BLaER1 (cell line): ENCODE measurements around the gene KNSTRN.

ENCODE experiments used
- H3K27ac ChIP-seq: shearing (Covaris generic); formaldehyde crosslinking; 2 replicates; pipeline ENCODE4 v1.8.1; 2022
- H3K27me3 ChIP-seq: shearing (Covaris generic); formaldehyde crosslinking; 2 replicates; pipeline ENCODE4 v1.8.1; 2022
- H3K36me3 ChIP-seq: shearing (Covaris generic); formaldehyde crosslinking; 2 replicates; pipeline ENCODE4 v1.8.1; 2022
- H3K4me1 ChIP-seq: shearing (Covaris generic); formaldehyde crosslinking; 2 replicates; pipeline ENCODE4 v1.8.1; 2022
- H3K4me2 ChIP-seq: shearing (Covaris generic); formaldehyde crosslinking; 2 replicates; pipeline ENCODE4 v1.8.1; 2022
- H3K4me3 ChIP-seq: shearing (Covaris generic); formaldehyde crosslinking; 2 replicates; pipeline ENCODE4 v1.8.1; 2022
- H3K9ac ChIP-seq: shearing (Covaris generic); formaldehyde crosslinking; 2 replicates; pipeline ENCODE4 v1.8.1; 2022
- H3K9me3 ChIP-seq: shearing (Covaris generic); formaldehyde crosslinking; 2 replicates; pipeline ENCODE4 v1.8.1; 2022
- H4K20me1 ChIP-seq: shearing (Covaris generic); formaldehyde crosslinking; 2 replicates; pipeline ENCODE4 v1.8.1; 2022
- Cebpa-rat ChIP-seq: shearing (Covaris generic); IDR thresholded peaks from 2 replicates; pipeline ENCODE4 v1.8.1; 2022

Gene KNSTRN

GRCh38 chr15:40372981-40373380 lies 9.5 kb upstream of the KNSTRN start:
- no peak for TF ChIP-seq Cebpa-rat
- H3K36me3 ChIP-seq = no peaks in the 10 kb centered on the region
- no peaks in the 10 kb centered on the region for H3K27me3 ChIP-seq
- H3K4me1 ChIP-seq = peaks cover 15% of the 10 kb centered on the region
- no peaks in the 10 kb centered on the region for H3K9me3 ChIP-seq
- no peak overlapping the region for H3K27ac ChIP-seq
- H4K20me1 ChIP-seq = no peaks in the 10 kb centered on the region
- no peak overlapping the region for H3K4me3 ChIP-seq
- no peak overlapping the region for H3K4me2 ChIP-seq
- no peak overlapping the region for H3K9ac ChIP-seq

- H3K9ac ChIP-seq = no peak overlapping the region
- H4K20me1 ChIP-seq = no peaks in the 10 kb centered on the region
- H3K4me1 ChIP-seq = peaks cover 8% of the 10 kb centered on the region
- H3K27me3 ChIP-seq = no peaks in the 10 kb centered on the region
- TF ChIP-seq Cebpa-rat = no peak
- no peak overlapping the region for H3K4me2 ChIP-seq
- H3K36me3 ChIP-seq = no peaks in the 10 kb centered on the region
- no peak overlapping the region for H3K27ac ChIP-seq
- H3K4me3 ChIP-seq = no peak overlapping the region
- no peaks in the 10 kb centered on the region for H3K9me3 ChIP-seq
These were observed 4.9 kb upstream of the KNSTRN start for GRCh38 chr15:40377606-40378005.

- Histone ChIP-seq H3K27ac (no peak overlapping the region), H3K27me3 (no peaks in the 10 kb centered on the region), H3K4me3 (no peak overlapping the region), H4K20me1 (no peaks in the 10 kb centered on the region), H3K9me3 (no peaks in the 10 kb centered on the region), H3K9ac (no peak overlapping the region), H3K36me3 (peaks cover 2% of the 10 kb centered on the region; the same call in 1 of the 2 replicates), H3K4me1 (peaks cover 18% of the 10 kb centered on the region), H3K4me2 (no peak overlapping the region)
- no peak for TF ChIP-seq Cebpa-rat
These were observed 3.1 kb upstream of the KNSTRN start for GRCh38 chr15:40379374-40379773.

- TF ChIP-seq Cebpa-rat = no peak
- H3K4me2 ChIP-seq = no peak overlapping the region
- H3K4me3 ChIP-seq = no peak overlapping the region
- H3K27me3 ChIP-seq = no peaks in the 10 kb centered on the region
- peaks cover 7% of the 10 kb centered on the region; the same call in 1 of the 2 replicates for H3K36me3 ChIP-seq
- no peak overlapping the region for H3K9ac ChIP-seq
- H4K20me1 ChIP-seq = no peaks in the 10 kb centered on the region
- H3K27ac ChIP-seq = no peak overlapping the region
- peaks cover 23% of the 10 kb centered on the region for H3K4me1 ChIP-seq
- no peaks in the 10 kb centered on the region for H3K9me3 ChIP-seq
These were observed 2.7 kb upstream of the KNSTRN start for GRCh38 chr15:40379853-40380252.

GRCh38 chr15:40380636-40381035 lies 1.9 kb upstream of the KNSTRN start:
- H3K9ac ChIP-seq = no peak overlapping the region
- peaks cover 15% of the 10 kb centered on the region for H3K36me3 ChIP-seq
- no peaks in the 10 kb centered on the region for H3K27me3 ChIP-seq
- H3K4me3 ChIP-seq = no peak overlapping the region
- peaks cover 28% of the 10 kb centered on the region for H3K4me1 ChIP-seq
- H3K27ac ChIP-seq = no peak overlapping the region
- H3K4me2 ChIP-seq = no peak overlapping the region
- 0 out of 2 replicates have a peak, but pooled peaks cover 2% of the 10 kb centered on the region for H3K9me3 ChIP-seq
- no peaks in the 10 kb centered on the region for H4K20me1 ChIP-seq
- TF ChIP-seq Cebpa-rat = no peak

- no peak for TF ChIP-seq Cebpa-rat
- Histone ChIP-seq H3K4me1 (peaks cover 20% of the 10 kb centered on the region), H3K27me3 (no peaks in the 10 kb centered on the region), H4K20me1 (no peaks in the 10 kb centered on the region), H3K27ac (no peak overlapping the region), H3K9me3 (peaks cover 15% of the 10 kb centered on the region), H3K4me3 (no peak overlapping the region), H3K9ac (no peak overlapping the region), H3K36me3 (peaks cover 28% of the 10 kb centered on the region), H3K4me2 (no peak overlapping the region)
These were observed 547 bp upstream of the KNSTRN start for GRCh38 chr15:40381818-40382529.

GRCh38 chr15:40386480-40386879 lies 4.0 kb downstream of the KNSTRN start:
- peaks cover 30% of the 10 kb centered on the region for H3K9me3 ChIP-seq
- no peaks in the 10 kb centered on the region for H3K27me3 ChIP-seq
- H3K27ac ChIP-seq = no peak overlapping the region
- H3K4me2 ChIP-seq = no peak overlapping the region
- no peak overlapping the region for H3K4me3 ChIP-seq
- no peaks in the 10 kb centered on the region for H4K20me1 ChIP-seq
- H3K36me3 ChIP-seq = peaks cover 73% of the 10 kb centered on the region
- no peak for TF ChIP-seq Cebpa-rat
- no peak overlapping the region for H3K9ac ChIP-seq
- H3K4me1 ChIP-seq = peaks cover 37% of the 10 kb centered on the region

- Histone ChIP-seq H4K20me1 (no peaks in the 10 kb centered on the region), H3K27me3 (no peaks in the 10 kb centered on the region), H3K27ac (no peak overlapping the region), H3K9me3 (peaks cover 30% of the 10 kb centered on the region), H3K9ac (no peak overlapping the region), H3K4me3 (no peak overlapping the region), H3K4me1 (peaks cover 28% of the 10 kb centered on the region), H3K36me3 (peaks cover 100% of the 10 kb centered on the region), H3K4me2 (no peak overlapping the region)
- TF ChIP-seq Cebpa-rat = no peak
These were observed 6.7 kb downstream of the KNSTRN start for GRCh38 chr15:40388941-40389823.

GRCh38 chr15:40389824-40390595 lies 7.5 kb downstream of the KNSTRN start:
- Histone ChIP-seq H3K9ac (no peak overlapping the region), H3K36me3 (peaks cover 100% of the 10 kb centered on the region)
- TF ChIP-seq Cebpa-rat = no peak

More at GRCh38 chr15:40389824-40390595, 7.5 kb downstream of the KNSTRN start:
- H3K4me3 ChIP-seq = no peak overlapping the region
- H3K9me3 ChIP-seq = peaks cover 30% of the 10 kb centered on the region
- no peak overlapping the region for H3K27ac ChIP-seq
- no peaks in the 10 kb centered on the region for H3K27me3 ChIP-seq
- H3K4me1 ChIP-seq = peaks cover 20% of the 10 kb centered on the region
- no peaks in the 10 kb centered on the region for H4K20me1 ChIP-seq
- no peak overlapping the region for H3K4me2 ChIP-seq
